ENCODE measurements around the gene MSI2.

DNA sequence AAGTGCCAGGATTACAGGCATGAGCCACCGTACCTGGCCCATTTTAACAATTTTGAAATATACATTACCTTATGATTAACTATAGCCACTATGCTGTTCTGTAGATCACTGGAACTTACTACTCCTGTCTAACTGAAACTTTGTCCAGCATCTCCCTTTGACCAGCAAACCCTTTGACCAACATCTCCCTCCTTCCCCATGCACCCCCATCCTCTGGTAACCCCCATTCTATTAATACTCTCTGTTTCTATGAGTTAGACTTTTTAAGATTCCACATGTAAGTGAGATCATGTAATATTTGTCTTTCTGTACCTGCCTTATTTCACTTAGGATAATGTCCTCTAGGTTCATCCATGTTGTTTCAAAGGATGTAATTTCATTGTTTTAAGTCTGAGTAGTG lies 178.0 kb downstream of the MSI2 start:
- TF ChIP-seq SAP30 (IDR thresholded peaks at IDR 0.05; ENCODE audit: borderline replicate concordance, insufficient read depth, low read depth, low read length, poor library complexity, severe bottlenecking) (no peak), MEF2D (tag; conservative IDR thresholded peaks at IDR 0.05; ENCODE audit: low read depth) (no peak), ZNF707 (CRISPR knock-in tag; conservative IDR thresholded peaks at IDR 0.05) (no peak), NCOA2 (IDR thresholded peaks at IDR 0.05; ENCODE audit: partially characterized antibody in 2 of 2) (no peak), CEBPB (tag; IDR thresholded peaks at IDR 0.05) (no peak), ZNF408 (CRISPR knock-in tag; IDR thresholded peaks at IDR 0.05; ENCODE audit: low read depth) (no peak), MEIS2 (IDR thresholded peaks at IDR 0.05; ENCODE audit: partially characterized antibody) (no peak), CREB1 (IDR thresholded peaks at IDR 0.05) (no peak), CREB1 (CRISPR knock-in tag; IDR thresholded peaks at IDR 0.05) (no peak)
- TF ChIP-seq, protein P1, sequence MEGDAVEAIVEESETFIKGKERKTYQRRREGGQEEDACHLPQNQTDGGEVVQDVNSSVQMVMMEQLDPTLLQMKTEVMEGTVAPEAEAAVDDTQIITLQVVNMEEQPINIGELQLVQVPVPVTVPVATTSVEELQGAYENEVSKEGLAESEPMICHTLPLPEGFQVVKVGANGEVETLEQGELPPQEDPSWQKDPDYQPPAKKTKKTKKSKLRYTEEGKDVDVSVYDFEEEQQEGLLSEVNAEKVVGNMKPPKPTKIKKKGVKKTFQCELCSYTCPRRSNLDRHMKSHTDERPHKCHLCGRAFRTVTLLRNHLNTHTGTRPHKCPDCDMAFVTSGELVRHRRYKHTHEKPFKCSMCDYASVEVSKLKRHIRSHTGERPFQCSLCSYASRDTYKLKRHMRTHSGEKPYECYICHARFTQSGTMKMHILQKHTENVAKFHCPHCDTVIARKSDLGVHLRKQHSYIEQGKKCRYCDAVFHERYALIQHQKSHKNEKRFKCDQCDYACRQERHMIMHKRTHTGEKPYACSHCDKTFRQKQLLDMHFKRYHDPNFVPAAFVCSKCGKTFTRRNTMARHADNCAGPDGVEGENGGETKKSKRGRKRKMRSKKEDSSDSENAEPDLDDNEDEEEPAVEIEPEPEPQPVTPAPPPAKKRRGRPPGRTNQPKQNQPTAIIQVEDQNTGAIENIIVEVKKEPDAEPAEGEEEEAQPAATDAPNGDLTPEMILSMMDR (IDR thresholded peaks at IDR 0.05 in 2 of 3, conservative IDR thresholded peaks at IDR 0.05 in 1 of 3; ENCODE audit: insufficient read depth in 2 of 3, low read depth in 1 of 3, low read length in 3 of 3) = no peak

Measured in K562 (cell line).